Measurements from ENCODE around the gene PAK1.
A peak's percentile ranks its signal among the peaks of the same experiment; 100 is the strongest.

Gene PAK1

GRCh38 chr11:77418971-77419597 lies 54.8 kb downstream of the PAK1 start:
- Histone ChIP-seq H3K4me1 (ENCODE audit: control insufficient read depth, insufficient read depth, low read length, unreplicated experiment) (no peaks in the 10 kb centered on the region), H3K79me2 (ENCODE audit: control insufficient read depth, insufficient read depth, low read length, unreplicated experiment) (no peaks in the 10 kb centered on the region), H3K27me3 (ENCODE audit: insufficient read depth, low read length) (no peaks in the 10 kb centered on the region), H3K36me3 (ENCODE audit: insufficient read depth, low read length) (no peaks in the 10 kb centered on the region), H3K27ac (ENCODE audit: low read depth, low read length) (no peak overlapping the region), H3K4me3 (ENCODE audit: low read depth, low read length) (no peak overlapping the region), H2AFZ (ENCODE audit: low read length, unreplicated experiment) (no peak overlapping the region)

GRCh38 chr11:77418155-77418970 lies 55.5 kb downstream of the PAK1 start:
- H3K27ac ChIP-seq (ENCODE audit: low read depth, low read length) = no peak overlapping the region
- H3K79me2 ChIP-seq (ENCODE audit: control insufficient read depth, insufficient read depth, low read length, unreplicated experiment) = no peaks in the 10 kb centered on the region
- no peaks in the 10 kb centered on the region for H3K4me1 ChIP-seq (ENCODE audit: control insufficient read depth, insufficient read depth, low read length, unreplicated experiment)
- H3K27me3 ChIP-seq (ENCODE audit: insufficient read depth, low read length) = no peaks in the 10 kb centered on the region
- H3K4me3 ChIP-seq (ENCODE audit: low read depth, low read length) = no peak overlapping the region
- H2AFZ ChIP-seq (ENCODE audit: low read length, unreplicated experiment) = no peak overlapping the region
- H3K36me3 ChIP-seq (ENCODE audit: insufficient read depth, low read length) = no peaks in the 10 kb centered on the region

- H2AFZ ChIP-seq (ENCODE audit: low read length, unreplicated experiment) = no peak overlapping the region
Measured at GRCh38 chr11:77416357-77416756, 57.5 kb downstream of the PAK1 start.

GRCh38 chr11:77413850-77414460 lies 59.9 kb downstream of the PAK1 start:
- peaks cover 13% of the 10 kb centered on the region for H3K4me1 ChIP-seq (ENCODE audit: control insufficient read depth, insufficient read depth, low read length, unreplicated experiment)
- H3K79me2 ChIP-seq (ENCODE audit: control insufficient read depth, insufficient read depth, low read length, unreplicated experiment) = peaks cover 14% of the 10 kb centered on the region
- H3K4me3 ChIP-seq (ENCODE audit: low read depth, low read length) = no peak overlapping the region
- no peaks in the 10 kb centered on the region for H3K27me3 ChIP-seq (ENCODE audit: insufficient read depth, low read length)
- H3K36me3 ChIP-seq (ENCODE audit: insufficient read depth, low read length) = no peaks in the 10 kb centered on the region
- no peak overlapping the region for H2AFZ ChIP-seq (ENCODE audit: low read length, unreplicated experiment)
- no peak overlapping the region for H3K27ac ChIP-seq (ENCODE audit: low read depth, low read length)

More at GRCh38 chr11:77416357-77416756, 57.5 kb downstream of the PAK1 start:
- Histone ChIP-seq H3K27ac (ENCODE audit: low read depth, low read length) (no peak overlapping the region), H3K27me3 (ENCODE audit: insufficient read depth, low read length) (no peaks in the 10 kb centered on the region), H3K36me3 (ENCODE audit: insufficient read depth, low read length) (no peaks in the 10 kb centered on the region), H3K4me3 (ENCODE audit: low read depth, low read length) (no peak overlapping the region), H3K79me2 (ENCODE audit: control insufficient read depth, insufficient read depth, low read length, unreplicated experiment) (peaks cover 2% of the 10 kb centered on the region), H3K4me1 (ENCODE audit: control insufficient read depth, insufficient read depth, low read length, unreplicated experiment) (no peaks in the 10 kb centered on the region)

GRCh38 chr11:77412814-77413213 lies 61.1 kb downstream of the PAK1 start:
- no peak overlapping the region for H3K4me3 ChIP-seq (ENCODE audit: low read depth, low read length)
- H3K27me3 ChIP-seq (ENCODE audit: insufficient read depth, low read length) = no peaks in the 10 kb centered on the region
- H3K79me2 ChIP-seq (ENCODE audit: control insufficient read depth, insufficient read depth, low read length, unreplicated experiment) = peaks cover 22% of the 10 kb centered on the region
- H3K36me3 ChIP-seq (ENCODE audit: insufficient read depth, low read length) = no peaks in the 10 kb centered on the region
- H3K27ac ChIP-seq (ENCODE audit: low read depth, low read length) = no peak overlapping the region
- H2AFZ ChIP-seq (ENCODE audit: low read length, unreplicated experiment) = no peak overlapping the region
- H3K4me1 ChIP-seq (ENCODE audit: control insufficient read depth, insufficient read depth, low read length, unreplicated experiment) = peaks cover 18% of the 10 kb centered on the region

GRCh38 chr11:77411717-77412441 lies 62.0 kb downstream of the PAK1 start:
- Histone ChIP-seq H3K4me1 (ENCODE audit: control insufficient read depth, insufficient read depth, low read length, unreplicated experiment) (peaks cover 26% of the 10 kb centered on the region), H3K4me3 (ENCODE audit: low read depth, low read length) (peak overlapping the region; percentile 87), H3K36me3 (ENCODE audit: insufficient read depth, low read length) (no peaks in the 10 kb centered on the region), H2AFZ (ENCODE audit: low read length, unreplicated experiment) (peak overlapping the region; percentile 91), H3K27ac (ENCODE audit: low read depth, low read length) (no peak overlapping the region), H3K27me3 (ENCODE audit: insufficient read depth, low read length) (no peaks in the 10 kb centered on the region), H3K79me2 (ENCODE audit: control insufficient read depth, insufficient read depth, low read length, unreplicated experiment) (peaks cover 25% of the 10 kb centered on the region)

GRCh38 chr11:77411137-77411707 lies 62.7 kb downstream of the PAK1 start:
- Histone ChIP-seq H3K4me1 (ENCODE audit: control insufficient read depth, insufficient read depth, low read length, unreplicated experiment) (peaks cover 31% of the 10 kb centered on the region), H2AFZ (ENCODE audit: low read length, unreplicated experiment) (peak overlapping the region; percentile 91), H3K27ac (ENCODE audit: low read depth, low read length) (no peak overlapping the region)

GRCh38 chr11:77410076-77410827 lies 63.6 kb downstream of the PAK1 start:
- Histone ChIP-seq H2AFZ (ENCODE audit: low read length, unreplicated experiment) (no peak overlapping the region), H3K27ac (ENCODE audit: low read depth, low read length) (no peak overlapping the region), H3K27me3 (ENCODE audit: insufficient read depth, low read length) (no peaks in the 10 kb centered on the region), H3K4me1 (ENCODE audit: control insufficient read depth, insufficient read depth, low read length, unreplicated experiment) (peaks cover 31% of the 10 kb centered on the region), H3K79me2 (ENCODE audit: control insufficient read depth, insufficient read depth, low read length, unreplicated experiment) (peaks cover 35% of the 10 kb centered on the region), H3K4me3 (ENCODE audit: low read depth, low read length) (peak overlapping the region; percentile 87), H3K36me3 (ENCODE audit: insufficient read depth, low read length) (no peaks in the 10 kb centered on the region)

More at GRCh38 chr11:77411137-77411707, 62.7 kb downstream of the PAK1 start:
- Histone ChIP-seq H3K36me3 (ENCODE audit: insufficient read depth, low read length) (no peaks in the 10 kb centered on the region), H3K79me2 (ENCODE audit: control insufficient read depth, insufficient read depth, low read length, unreplicated experiment) (peaks cover 31% of the 10 kb centered on the region), H3K27me3 (ENCODE audit: insufficient read depth, low read length) (no peaks in the 10 kb centered on the region), H3K4me3 (ENCODE audit: low read depth, low read length) (peak overlapping the region; percentile 87)

- no peak overlapping the region for H3K27ac ChIP-seq (ENCODE audit: low read depth, low read length)
- H3K4me1 ChIP-seq (ENCODE audit: control insufficient read depth, insufficient read depth, low read length, unreplicated experiment) = peaks cover 31% of the 10 kb centered on the region
- peaks cover 44% of the 10 kb centered on the region for H3K79me2 ChIP-seq (ENCODE audit: control insufficient read depth, insufficient read depth, low read length, unreplicated experiment)
- H3K4me3 ChIP-seq (ENCODE audit: low read depth, low read length) = no peak overlapping the region
- no peaks in the 10 kb centered on the region for H3K27me3 ChIP-seq (ENCODE audit: insufficient read depth, low read length)
- no peak overlapping the region for H2AFZ ChIP-seq (ENCODE audit: low read length, unreplicated experiment)
- H3K36me3 ChIP-seq (ENCODE audit: insufficient read depth, low read length) = no peaks in the 10 kb centered on the region
Measured at GRCh38 chr11:77409046-77409445, 64.8 kb downstream of the PAK1 start.
